GM18873 (cell line): Measurements from ENCODE around the gene CFAP20.
A peak's percentile ranks its signal among the peaks of the same experiment; 100 is the strongest.

Experiments used
- ATAC-seq: cut with Tn5 transposase; IDR thresholded peaks from one replicate; pipeline ENCODE4 v1.9.1; 2021; ENCODE audit warnings: mild to moderate bottlenecking, moderate library complexity, moderate number of reproducible peaks; ENCODE audit not compliant: unreplicated experiment, low FRiP score

CFAP20 gene

DNA sequence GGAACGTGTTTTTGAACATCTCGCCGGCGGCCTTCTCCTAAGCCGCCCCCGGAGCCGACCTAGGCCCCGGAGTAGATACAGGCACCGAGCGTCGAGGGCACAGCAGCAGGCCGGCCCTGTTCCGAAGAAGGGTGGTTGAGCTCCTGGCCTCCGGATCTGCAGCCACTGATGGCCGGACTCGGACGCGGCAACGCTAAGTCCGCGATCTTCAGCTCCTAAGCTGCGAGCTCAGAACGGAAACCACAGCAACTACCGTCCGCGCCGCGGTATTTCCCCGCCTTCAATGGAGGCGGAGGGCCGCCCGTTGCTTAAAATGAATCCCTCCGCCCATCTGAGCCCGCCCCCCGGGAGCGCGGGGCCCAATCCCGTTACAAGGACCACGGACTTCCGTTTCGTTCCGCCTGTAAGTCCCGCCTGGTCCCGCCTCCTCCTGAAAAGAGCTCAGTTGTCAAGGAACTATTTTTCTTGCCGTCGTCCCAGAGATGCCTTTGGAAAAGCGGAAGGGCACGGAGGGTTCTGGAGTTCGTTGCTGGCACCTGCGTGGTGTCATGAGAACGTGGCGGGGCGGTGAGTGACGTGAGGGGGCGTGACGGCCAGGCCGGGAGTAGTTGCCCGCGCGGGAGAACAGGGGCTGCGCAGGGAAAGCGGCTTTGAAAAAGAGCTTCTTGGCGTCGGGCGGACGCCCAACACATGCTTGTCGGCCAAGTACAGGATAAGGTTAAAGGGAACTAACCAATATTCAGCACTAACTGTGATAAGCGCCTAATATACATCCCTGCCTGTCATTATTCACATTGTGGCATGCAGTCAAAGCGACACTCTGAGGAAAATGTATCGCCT, at the start of gene CFAP20:
TSS of gene CFAP20 (minus strand) at position 285 of the 840 bp plus-strand sequence. CDS start at position 19, 266 bp downstream.
- peak; percentile 89 for ATAC-seq

GRCh38 chr16:58177353-58177710, 48.2 kb upstream of the CFAP20 start:
- no peak for ATAC-seq

DNA sequence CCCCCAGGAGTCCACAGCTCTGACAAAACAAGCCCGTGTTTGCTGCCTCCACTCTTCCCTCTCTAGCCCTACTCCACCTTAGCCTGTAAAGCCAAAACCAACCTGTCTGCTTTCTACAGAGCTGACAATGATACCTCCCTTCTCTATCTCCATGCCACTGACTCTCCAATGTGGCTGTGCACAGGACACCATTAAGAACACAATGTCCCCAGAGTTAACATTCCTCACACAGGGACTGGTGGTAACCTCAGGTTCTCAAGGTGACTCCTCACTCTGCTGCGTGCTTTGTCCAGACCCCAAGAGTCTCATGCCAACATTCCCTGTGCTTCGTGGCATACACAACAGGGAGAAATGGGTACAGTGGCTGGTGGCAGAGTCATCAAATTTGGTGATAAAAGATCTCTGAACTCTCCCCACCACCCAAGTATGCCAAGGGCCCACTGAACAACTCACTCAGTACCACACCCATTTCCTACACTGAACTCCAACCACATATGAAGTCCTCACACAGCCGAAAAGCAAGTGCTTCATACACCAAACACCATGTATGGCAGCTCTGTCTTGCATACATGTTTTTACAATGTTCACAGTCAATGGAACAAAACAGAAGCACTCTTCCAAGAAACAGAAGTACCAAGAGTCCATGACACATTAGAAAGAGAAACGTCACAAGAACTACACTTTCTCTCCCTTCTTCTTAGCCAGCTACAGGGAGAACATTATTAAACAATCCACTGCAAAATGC, 47.6 kb upstream of the CFAP20 start:
- no peak for ATAC-seq

GRCh38 chr16:58170223-58170622, 41.0 kb upstream of the CFAP20 start:
- ATAC-seq, result no peak

- ATAC-seq, result no peak
These were observed 31.7 kb upstream of the CFAP20 start for GRCh38 chr16:58160855-58161254.

GRCh38 chr16:58158725-58159124, 29.5 kb upstream of the CFAP20 start:
- ATAC-seq, result no peak

DNA sequence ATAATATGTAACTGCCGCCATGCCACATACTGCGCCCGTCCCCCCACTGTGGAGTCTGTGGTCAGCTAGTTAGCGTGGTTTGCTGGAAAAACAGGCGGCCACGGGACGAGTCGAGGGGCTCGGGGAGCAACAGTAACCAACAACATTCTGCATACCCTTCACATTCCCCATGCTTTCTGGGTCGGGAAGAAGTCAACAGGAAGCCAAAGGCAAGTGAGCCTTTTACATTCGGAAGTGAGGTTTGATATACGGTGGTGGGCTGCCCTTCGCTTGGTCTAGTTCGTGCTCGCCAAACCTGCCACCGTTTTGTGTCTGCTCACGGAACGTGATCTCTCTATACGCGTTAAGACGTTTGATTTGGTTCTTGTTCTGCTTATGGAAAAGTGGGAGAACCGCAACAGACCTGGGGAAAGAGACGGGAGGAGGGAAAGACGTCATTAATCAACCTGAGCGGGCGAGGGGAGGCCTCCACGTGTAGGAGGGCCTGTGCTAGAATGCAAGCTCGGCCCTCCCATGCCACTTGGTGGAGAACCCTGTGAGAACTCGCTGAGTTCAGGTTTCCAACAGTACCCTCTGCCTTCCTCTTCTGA, 28.9 kb upstream of the CFAP20 start:
- no peak for ATAC-seq

DNA sequence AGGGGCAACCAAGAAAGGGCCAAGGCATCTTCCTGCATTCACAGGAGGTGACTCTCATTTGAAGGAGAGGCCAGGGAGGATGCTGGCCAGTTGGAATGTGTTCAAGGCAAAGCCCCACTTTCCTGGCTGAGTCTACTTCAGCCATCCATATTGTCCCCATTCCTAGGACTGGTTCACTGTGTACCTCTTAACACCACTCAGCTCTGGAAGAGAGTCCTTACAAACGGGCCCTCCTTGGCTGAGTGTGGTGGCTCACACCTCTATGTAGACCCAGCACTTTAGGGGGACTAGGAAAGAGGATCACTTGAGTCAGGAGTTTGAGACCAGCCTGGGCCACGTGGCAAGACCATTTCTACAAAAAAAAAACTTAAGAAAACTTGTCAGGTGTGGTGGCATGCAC, 28.1 kb upstream of the CFAP20 start:
- ATAC-seq, result no peak

DNA sequence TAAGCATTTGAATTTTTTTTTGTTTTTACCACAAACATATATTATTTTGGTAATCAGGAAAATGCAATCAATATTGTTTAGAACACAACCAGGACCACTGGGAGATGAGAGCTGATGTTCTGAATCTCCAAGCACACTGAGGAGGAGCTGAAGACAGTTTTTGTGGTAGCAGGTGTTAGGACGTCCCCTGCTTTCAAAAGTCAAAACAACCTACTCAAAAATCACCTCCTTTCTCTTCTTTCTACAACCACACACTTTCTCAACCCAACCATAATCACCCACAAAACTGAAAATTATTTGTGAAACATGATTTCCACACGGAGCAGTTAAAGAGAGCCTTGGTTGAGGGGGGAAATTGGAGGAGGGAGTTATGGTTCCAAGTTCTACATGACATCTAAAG, 26.7 kb upstream of the CFAP20 start:
- no peak for ATAC-seq

DNA sequence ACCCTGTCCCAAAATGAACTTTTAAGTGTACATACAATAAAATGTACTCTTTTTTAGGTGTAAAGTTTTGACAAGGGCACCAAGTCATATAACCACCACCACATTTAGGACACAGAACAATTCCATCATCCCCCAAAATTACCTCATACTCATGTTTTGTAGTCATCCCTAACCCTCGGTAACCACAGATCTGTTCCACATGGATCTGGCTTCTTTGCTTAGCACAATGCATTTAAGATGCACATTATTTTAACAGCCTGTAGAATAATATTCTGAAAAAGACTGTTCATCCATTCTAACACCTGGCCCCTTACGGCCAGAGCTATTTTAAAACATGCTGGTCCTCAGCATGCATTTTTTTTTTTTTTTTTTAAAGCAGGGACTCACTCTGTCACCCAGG, 25.2 kb upstream of the CFAP20 start:
- ATAC-seq, result no peak

GRCh38 chr16:58152246-58152868, 23.2 kb upstream of the CFAP20 start:
- no peak for ATAC-seq

GRCh38 chr16:58148526-58148925, 19.3 kb upstream of the CFAP20 start:
- ATAC-seq, result no peak

DNA sequence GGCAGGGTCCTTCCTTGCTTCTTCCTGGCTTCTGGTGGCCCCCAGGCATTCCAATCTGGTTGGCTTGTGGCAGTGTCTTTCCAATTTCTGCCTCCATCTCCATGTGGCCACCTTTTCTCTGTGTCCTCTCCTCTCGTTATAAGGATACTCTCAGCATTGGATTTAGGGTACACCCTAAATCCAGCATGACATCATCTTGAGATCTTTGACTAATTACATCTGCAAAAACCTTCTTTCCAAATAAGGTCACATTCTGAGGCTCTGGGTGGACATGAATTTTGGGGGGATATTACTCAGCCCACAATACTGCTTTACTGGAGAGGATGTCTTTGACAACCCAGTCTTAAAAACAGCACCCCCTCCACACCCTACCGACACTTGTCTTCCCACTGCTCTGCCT, 18.9 kb upstream of the CFAP20 start:
- no peak for ATAC-seq

GRCh38 chr16:58138852-58139251, 9.7 kb upstream of the CFAP20 start:
- no peak for ATAC-seq

GRCh38 chr16:58137581-58137980, 8.4 kb upstream of the CFAP20 start:
- no peak for ATAC-seq

- no peak for ATAC-seq
These were observed 477 bp downstream of the CFAP20 start for GRCh38 chr16:58128711-58129096.

DNA sequence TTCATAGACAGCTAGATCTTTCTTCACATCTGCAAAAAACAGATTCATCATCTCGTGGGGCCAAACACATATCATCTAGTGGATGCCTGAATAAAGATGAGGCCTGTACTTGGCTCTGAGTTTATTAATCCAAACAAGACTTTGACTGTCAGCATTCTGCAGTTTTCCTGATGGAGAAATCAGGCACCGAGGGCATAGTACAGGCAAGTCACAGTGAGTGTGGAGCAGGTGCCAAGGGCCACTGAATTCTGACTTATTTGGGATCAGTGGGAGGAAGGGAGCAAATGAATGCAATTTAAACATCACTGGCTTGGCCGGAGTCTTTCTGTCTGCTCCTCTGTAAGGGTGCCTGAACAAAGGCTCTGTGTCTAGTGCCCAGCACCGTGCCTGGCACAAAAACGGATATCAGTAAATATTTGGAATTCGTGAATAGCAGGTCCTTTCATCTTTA, 975 bp downstream of the CFAP20 start:
- ATAC-seq, result no peak

GRCh38 chr16:58127634-58128033, 1.5 kb downstream of the CFAP20 start:
- no peak for ATAC-seq

DNA sequence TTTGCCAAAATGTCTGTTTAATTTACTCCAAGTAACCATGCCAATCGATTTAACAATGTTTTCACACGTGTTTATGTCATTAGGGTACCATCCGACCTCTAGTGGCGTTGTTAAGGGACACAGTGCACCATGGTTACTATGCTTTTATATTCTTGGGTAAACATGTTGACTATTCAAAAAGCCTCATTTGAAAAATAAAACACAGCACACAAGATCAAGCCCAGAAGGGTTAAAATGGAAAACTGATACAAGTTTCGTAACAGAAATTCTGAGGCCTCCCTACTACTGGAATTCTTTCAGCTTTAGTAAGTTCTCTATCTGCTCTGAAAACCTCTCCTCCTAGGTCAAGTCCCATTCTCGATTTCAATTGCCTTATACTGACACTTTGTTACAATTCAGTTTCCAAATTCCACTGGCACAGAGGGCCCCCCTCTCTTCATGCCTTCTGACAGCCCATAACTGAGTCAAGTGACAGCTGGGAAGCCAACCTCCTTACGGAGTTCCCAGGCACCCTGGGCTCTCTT, 2.1 kb downstream of the CFAP20 start:
- no peak for ATAC-seq

- no peak for ATAC-seq
These were observed 2.7 kb downstream of the CFAP20 start for GRCh38 chr16:58126451-58126961.
